BLaER1 treated with 17β-estradiol and CSF1 and Interleukin-3, amounts not matched to agents 10 nM and 100 nM (cell line): ENCODE measurements around the gene PRPF31.
"Not testable (repeated sequence)": the region's sequence is repeated elsewhere in the genome, so short reads cannot be mapped to it uniquely, and the experiment has no call there.

Experiments used
- H3K27ac ChIP-seq, 11 experiments: shearing (Covaris generic); formaldehyde crosslinking; 2 replicates each; pipeline ENCODE4 v1.8.1; 2022
- H3K27me3 ChIP-seq, 11 experiments: shearing (Covaris generic); formaldehyde crosslinking; 2 replicates each; pipeline ENCODE4 v1.8.1; 2022
- H3K36me3 ChIP-seq, 11 experiments: shearing (Covaris generic); formaldehyde crosslinking; 2 replicates each; pipeline ENCODE4 v1.8.1; 2022
- H3K4me1 ChIP-seq, 10 experiments: shearing (Covaris generic); formaldehyde crosslinking; 2 replicates each; pipeline ENCODE4 v1.8.1; 2022
- H3K4me2 ChIP-seq, 11 experiments: shearing (Covaris generic); formaldehyde crosslinking; 2 replicates each; pipeline ENCODE4 v1.8.1; 2022
- H3K4me3 ChIP-seq, 10 experiments: shearing (Covaris generic); formaldehyde crosslinking; 2 replicates each; pipeline ENCODE4 v1.8.1; 2022
- H3K9ac ChIP-seq, 11 experiments: shearing (Covaris generic); formaldehyde crosslinking; 2 replicates each; pipeline ENCODE4 v1.8.1; 2022
- H3K9me3 ChIP-seq, 11 experiments: shearing (Covaris generic); formaldehyde crosslinking; replicated peaks in 1 of 11; 2 replicates each; pipeline ENCODE4 v1.8.1; 2022
- H4K20me1 ChIP-seq, 11 experiments: shearing (Covaris generic); formaldehyde crosslinking; 2 replicates each; pipeline ENCODE4 v1.8.1; 2022
- Cebpa-rat ChIP-seq, 11 experiments: shearing (Covaris generic); IDR thresholded peaks; 2 replicates each; pipeline ENCODE4 v1.8.1; 2022

PRPF31 gene

DNA sequence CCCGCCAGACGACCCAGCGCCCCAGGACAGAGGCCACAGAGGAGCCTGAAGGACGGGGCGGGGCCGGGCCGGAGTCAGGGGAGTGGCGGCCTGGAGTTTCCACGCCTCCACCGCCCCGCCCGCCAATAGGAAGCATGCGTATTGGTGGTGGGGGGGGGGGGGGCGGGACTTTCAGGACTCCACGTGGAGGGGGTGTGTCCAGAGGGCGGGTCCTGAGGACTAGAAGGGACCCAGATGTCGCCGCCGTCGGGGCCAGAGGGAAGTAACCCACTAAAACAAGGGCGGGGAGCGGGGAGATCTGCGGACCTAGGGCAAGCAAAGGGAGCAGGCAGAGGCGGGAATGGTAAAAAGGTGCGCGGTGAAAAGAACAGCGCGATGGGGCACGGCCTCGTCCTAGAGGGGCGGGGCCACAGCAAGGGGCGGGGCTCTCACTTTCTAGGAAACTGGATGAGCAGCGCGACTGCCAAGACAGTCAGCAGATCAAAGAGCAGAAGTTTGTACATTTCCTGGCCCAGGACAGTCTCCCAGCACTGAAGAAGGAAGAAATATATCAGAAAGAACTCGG lies 46.8 kb downstream of the PRPF31 start:
- Histone ChIP-seq H3K27ac (peak overlapping the region in 7 of 11 experiments; percentile 1 to 51 (median 26); a peak in 9 of 22 replicates), H3K9me3 (peaks cover 0 to 10% (median 0%) of the 10 kb centered on the region in 11 experiments; a peak in 4 of 22 replicates)

DNA sequence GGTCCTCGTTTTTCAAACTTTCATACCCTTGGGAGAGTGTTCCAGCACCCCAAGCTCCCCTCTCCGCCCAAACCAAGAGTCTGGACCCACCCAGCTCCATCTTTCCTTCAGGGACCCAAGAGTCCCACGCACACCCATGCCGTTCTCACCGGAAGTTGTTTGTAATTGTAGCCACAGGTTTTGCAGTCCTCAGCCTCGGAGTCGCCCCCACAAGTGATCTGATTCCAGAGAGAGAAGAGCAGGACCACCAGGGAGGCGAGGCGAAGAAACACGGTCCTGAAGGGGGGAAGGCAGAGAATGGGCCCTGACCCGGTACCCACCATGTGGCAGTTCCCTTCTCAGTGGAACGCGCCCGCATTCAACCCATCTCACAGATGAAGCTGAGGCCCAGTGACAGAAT lies 47.3 kb downstream of the PRPF31 start:
- peak overlapping the region; percentile 76 to 99 (median 90) for H3K4me2 ChIP-seq
- no peak for TF ChIP-seq Cebpa-rat (IDR thresholded peaks at IDR 0.05)
- peak overlapping the region in 8 of 11 experiments; percentile 0 to 51 (median 26); a peak in 10 of 22 replicates for H3K27ac ChIP-seq
- H3K27me3 ChIP-seq = no peaks in the 10 kb centered on the region
- H3K4me1 ChIP-seq = peaks cover 48 to 61% (median 54%) of the 10 kb centered on the region in 10 experiments
- H3K36me3 ChIP-seq = peaks cover 2 to 6% (median 5%) of the 10 kb centered on the region in 11 experiments; a peak in 21 of 22 replicates
- peaks cover 0 to 10% (median 0%) of the 10 kb centered on the region in 11 experiments; a peak in 4 of 22 replicates for H3K9me3 ChIP-seq
- H3K4me3 ChIP-seq = peak overlapping the region in 9 of 10 experiments; percentile 33 to 75 (median 52); a peak in 13 of 20 replicates
- H3K9ac ChIP-seq = peak overlapping the region in 8 of 11 experiments; percentile 12 to 57 (median 47); a peak in 11 of 22 replicates
- H4K20me1 ChIP-seq = peaks cover 0 to 17% (median 12%) of the 10 kb centered on the region in 11 experiments; a peak in 12 of 22 replicates

More for the DNA sequence above, 46.8 kb downstream of the PRPF31 start:
- Histone ChIP-seq H3K9ac (peak overlapping the region in 10 of 11 experiments; percentile 53 to 88 (median 64); a peak in 17 of 22 replicates), H3K36me3 (peaks cover 8 to 11% (median 10%) of the 10 kb centered on the region in 11 experiments), H3K27me3 (no peaks in the 10 kb centered on the region), H3K4me2 (peak overlapping the region; percentile 87 to 99 (median 98)), H3K4me3 (peak overlapping the region; percentile 16 to 80 (median 50); a peak in 14 of 20 replicates), H3K4me1 (peaks cover 49 to 66% (median 58%) of the 10 kb centered on the region in 10 experiments), H4K20me1 (peaks cover 0 to 22% (median 15%) of the 10 kb centered on the region in 11 experiments; a peak in 13 of 22 replicates)
- no peak for TF ChIP-seq Cebpa-rat (IDR thresholded peaks at IDR 0.05)

DNA sequence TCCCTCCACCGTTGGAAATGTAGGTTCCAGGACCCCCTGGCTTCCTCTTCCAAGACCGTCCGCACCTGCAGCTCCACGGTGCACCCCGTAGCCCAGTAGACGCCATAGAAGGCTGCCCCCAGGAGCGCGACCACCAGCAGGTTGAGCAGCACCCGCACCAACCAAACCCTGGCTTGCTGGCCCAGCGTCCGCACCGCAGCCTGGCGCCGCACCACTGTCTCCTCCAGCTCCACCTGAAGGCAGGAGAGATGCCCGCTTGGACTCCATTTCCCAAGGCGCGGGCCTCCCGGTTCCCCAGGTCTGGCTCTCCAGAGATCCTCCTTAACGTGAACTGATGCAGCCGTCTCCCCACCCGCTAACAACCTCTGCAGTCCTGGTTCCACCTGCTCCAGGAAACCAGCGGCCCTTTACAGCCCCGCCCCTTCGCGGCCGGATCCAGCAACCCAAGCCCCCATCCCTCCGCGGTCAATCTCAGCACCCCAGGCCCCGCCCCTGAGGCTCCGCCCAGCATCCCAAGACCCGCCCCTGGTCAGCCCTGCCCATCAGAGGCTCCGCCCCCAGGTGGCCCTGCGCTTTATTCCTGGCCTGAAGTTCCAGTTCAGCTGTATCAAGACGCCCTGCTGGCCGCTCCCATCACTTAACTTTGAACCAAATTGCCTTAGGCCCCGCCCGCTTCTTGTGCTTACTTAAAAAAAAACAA lies 49.0 kb downstream of the PRPF31 start:
- no peak for TF ChIP-seq Cebpa-rat (IDR thresholded peaks at IDR 0.05)
- Histone ChIP-seq H3K4me1 (peaks cover 41 to 55% (median 53%) of the 10 kb centered on the region in 10 experiments), H3K9me3 (peaks cover 0 to 10% (median 0%) of the 10 kb centered on the region in 11 experiments; a peak in 4 of 22 replicates), H3K27ac (no peak overlapping the region), H3K4me2 (peak overlapping the region; percentile 40 to 98 (median 69)), H3K36me3 (no peaks in the 10 kb centered on the region), H4K20me1 (peaks cover 0 to 5% (median 0%) of the 10 kb centered on the region in 11 experiments; a peak in 2 of 22 replicates), H3K4me3 (no peak overlapping the region), H3K9ac (no peak overlapping the region), H3K27me3 (no peaks in the 10 kb centered on the region)

DNA sequence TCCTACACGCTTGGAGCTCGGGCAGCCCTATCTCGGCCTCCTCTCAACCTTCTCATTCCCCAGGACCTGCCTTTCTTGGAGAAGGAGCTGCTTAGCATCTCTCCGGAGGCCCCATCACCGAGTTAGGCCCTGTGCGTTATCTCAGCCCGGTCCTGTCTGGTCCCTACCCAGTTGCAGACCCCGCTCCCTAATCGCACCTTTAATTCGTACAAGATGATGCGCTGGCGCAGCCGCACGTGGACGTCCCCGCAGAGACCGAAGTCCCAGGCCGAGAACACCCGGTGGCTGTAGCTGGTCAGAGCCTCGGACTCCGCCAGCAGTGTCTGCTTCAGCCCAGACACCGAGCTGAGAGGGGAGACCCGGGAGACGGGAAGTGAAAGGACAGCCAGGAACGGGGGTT lies 49.7 kb downstream of the PRPF31 start:
- Histone ChIP-seq H3K4me3 (no peak overlapping the region), H3K4me1 (peaks cover 40 to 56% (median 52%) of the 10 kb centered on the region in 10 experiments), H3K9ac (no peak overlapping the region), H3K27ac (no peak overlapping the region), H3K9me3 (peaks cover 0 to 10% (median 0%) of the 10 kb centered on the region in 11 experiments; a peak in 4 of 22 replicates), H4K20me1 (peaks cover 0 to 5% (median 0%) of the 10 kb centered on the region in 11 experiments; a peak in 2 of 22 replicates), H3K27me3 (no peaks in the 10 kb centered on the region), H3K4me2 (peak overlapping the region in 1 of 11 experiments; percentile 98; a peak in 1 of 22 replicates), H3K36me3 (no peaks in the 10 kb centered on the region)
- TF ChIP-seq Cebpa-rat (IDR thresholded peaks at IDR 0.05) = no peak

DNA sequence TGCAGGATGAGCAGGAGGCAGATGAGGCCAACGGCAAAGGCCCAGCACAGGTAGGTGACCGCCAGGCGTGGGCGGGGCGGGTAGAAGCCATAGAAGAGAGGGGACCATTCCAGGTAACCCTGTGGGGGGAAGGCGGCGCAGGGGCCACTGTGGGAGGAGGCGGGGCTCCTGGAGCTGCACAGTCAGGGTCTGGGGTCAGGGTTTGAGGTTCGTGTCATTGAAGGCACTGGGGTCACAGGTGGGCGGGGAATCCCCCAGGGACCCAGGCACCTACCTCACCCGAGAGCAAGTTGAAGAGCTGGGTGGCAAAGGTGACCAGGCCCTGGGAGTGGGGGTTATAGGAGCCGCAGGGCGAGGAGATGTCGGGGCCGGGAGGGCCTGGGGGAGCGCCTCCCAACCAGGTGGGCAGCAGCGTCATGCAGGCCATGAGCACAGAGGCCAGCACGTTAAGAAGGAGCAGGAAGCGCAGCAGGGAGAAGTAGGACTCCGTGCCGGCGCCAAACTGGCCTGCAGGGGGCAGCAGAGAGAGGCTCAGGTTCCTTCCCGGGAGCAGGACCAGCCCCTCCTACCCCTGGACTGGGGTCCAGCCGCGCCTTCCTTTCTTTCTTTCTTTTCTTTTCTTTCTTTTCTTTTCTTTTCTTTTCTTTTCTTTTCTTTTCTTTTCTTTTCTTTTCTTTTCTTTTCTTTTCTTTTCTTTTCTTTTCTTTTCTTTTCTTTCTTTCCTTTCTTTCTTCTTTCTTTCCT lies 52.8 kb downstream of the PRPF31 start:
- Histone ChIP-seq H3K9ac (peak overlapping the region in 3 of 11 experiments; percentile 13 to 50 (median 31); a peak in 2 of 22 replicates), H3K4me2 (peak overlapping the region; percentile 42 to 73 (median 66); a peak in 21 of 22 replicates), H3K27ac (peak overlapping the region in 5 of 11 experiments; percentile 3 to 43 (median 30); a peak in 3 of 22 replicates), H3K27me3 (no peaks in the 10 kb centered on the region), H3K4me1 (peaks cover 23 to 38% (median 35%) of the 10 kb centered on the region in 10 experiments), H3K4me3 (no peak overlapping the region), H4K20me1 (peaks cover 0 to 10% (median under 1%) of the 10 kb centered on the region in 11 experiments; a peak in 6 of 22 replicates), H3K9me3 (peaks cover 0 to 10% (median 0%) of the 10 kb centered on the region in 11 experiments; a peak in 4 of 22 replicates), H3K36me3 (no peaks in the 10 kb centered on the region)
- TF ChIP-seq Cebpa-rat (IDR thresholded peaks at IDR 0.05) = no peak

DNA sequence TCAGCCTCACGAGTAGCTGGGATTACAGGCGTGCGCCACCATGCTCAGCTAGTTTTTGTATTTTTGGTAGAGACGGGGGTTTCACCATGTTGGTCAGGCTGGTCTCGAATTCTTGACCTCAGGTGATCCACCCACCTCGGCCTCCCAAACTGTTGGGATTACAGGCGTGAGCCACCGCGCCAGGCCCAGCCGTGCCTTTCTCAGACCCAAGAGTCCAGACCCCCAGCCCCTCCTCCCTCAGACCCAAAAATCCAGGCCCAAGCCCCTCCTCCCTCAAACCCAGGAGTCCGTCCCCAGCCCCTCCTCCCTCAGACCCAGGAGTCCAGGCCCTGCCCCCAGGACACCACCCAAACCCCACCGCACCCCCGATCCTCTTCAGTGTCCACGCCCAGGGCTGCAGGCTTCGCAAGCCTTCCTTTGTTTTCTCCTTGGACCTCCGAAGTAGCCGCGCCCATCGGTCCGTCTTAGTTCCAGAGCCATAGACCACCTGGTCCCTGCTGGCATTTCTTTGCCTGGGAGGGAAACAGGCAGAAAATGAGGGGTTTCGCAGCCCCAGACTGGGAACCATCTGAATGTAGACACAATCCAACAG lies 53.7 kb downstream of the PRPF31 start:
- H3K4me3 ChIP-seq = no peak overlapping the region
- H4K20me1 ChIP-seq = peaks cover 0 to 19% (median 9%) of the 10 kb centered on the region in 11 experiments; a peak in 10 of 22 replicates
- H3K4me1 ChIP-seq = peaks cover 28 to 38% (median 35%) of the 10 kb centered on the region in 10 experiments
- no peak overlapping the region for H3K9ac ChIP-seq
- H3K36me3 ChIP-seq = peaks cover 0 to 4% (median 0%) of the 10 kb centered on the region in 11 experiments; a peak in 1 of 22 replicates
- H3K4me2 ChIP-seq = no peak overlapping the region
- H3K27ac ChIP-seq = no peak overlapping the region
- H3K27me3 ChIP-seq = no peaks in the 10 kb centered on the region
- TF ChIP-seq Cebpa-rat (IDR thresholded peaks at IDR 0.05) = no peak
- H3K9me3 ChIP-seq = peaks cover 0 to 10% (median 0%) of the 10 kb centered on the region in 11 experiments; a peak in 4 of 22 replicates

DNA sequence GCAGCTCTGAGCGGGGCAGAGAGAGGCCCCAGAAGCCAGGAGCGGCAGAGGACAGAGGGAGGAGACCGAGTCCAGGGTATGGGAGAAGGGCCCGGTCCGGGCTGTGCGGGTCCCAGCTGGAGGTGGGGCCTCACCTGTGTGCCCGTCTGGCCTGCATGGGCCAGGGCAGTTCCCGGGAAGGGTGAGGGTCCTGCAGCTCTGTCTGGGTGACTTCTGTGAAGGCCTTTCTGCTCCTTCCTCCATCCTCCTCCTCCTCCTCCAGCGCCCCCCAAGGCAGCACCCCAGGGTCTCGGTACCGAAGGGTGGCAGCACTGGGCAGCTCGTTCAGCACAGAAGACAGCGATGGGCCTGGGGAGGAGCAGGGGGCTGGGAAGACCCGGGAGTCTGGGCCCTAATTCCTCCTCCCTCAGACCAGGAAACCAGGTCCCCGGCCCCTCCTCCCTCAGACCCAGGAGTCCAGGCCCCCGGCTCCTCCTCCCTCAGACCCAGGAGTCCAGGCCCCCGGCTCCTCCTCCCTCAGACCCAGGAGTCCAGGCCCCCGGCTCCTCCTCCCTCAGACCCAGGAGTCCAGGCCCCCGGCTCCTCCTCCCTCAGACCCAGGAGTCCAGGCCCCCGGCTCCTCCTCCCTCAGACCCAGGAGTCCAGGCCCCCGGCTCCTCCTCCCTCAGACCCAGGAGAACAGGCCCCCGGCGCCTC lies 56.3 kb downstream of the PRPF31 start:
- Histone ChIP-seq H4K20me1 (peaks cover 0 to 46% (median 11%) of the 10 kb centered on the region in 11 experiments; a peak in 11 of 22 replicates), H3K36me3 (peaks cover 15 to 30% (median 18%) of the 10 kb centered on the region in 11 experiments), H3K4me1 (peaks cover 40 to 57% (median 50%) of the 10 kb centered on the region in 10 experiments), H3K9ac (peak overlapping the region in 2 of 11 experiments; percentile 13 to 29; a peak in 2 of 22 replicates)
- H3K27ac ChIP-seq, H3K27me3 ChIP-seq, H3K9me3 ChIP-seq, H3K4me2 ChIP-seq, H3K4me3 ChIP-seq: not testable (repeated sequence)
